Measurements from ENCODE around the gene HELZ. TPM values are rescaled to one million over a fixed set of nuclear protein-coding genes. Genes with fewer than 3 reads are reported as not detected.

Gene HELZ
- total and polyA plus RNA-seq, 2 of the 8 experiments (the other 6 are each of a cell fraction or from before 2014, with no cell fraction given): 10.0 to 48.7 TPM

- TF ChIP-seq CHD7 (IDR thresholded peaks at IDR 0.05; ENCODE audit: insufficient replicate concordance, low read length) (no peak), SIX5 (IDR thresholded peaks at IDR 0.05; ENCODE audit: low read depth, low read length) (no peak), KDM4A (IDR thresholded peaks at IDR 0.05; ENCODE audit: low read depth, low read length, severe bottlenecking) (no peak), POLR2A (IDR thresholded peaks at IDR 0.05; ENCODE audit: control extremely low read depth in 1 of 2, low read depth in 2 of 2, low read length in 2 of 2) (no peak), ATF3 (IDR thresholded peaks at IDR 0.05; ENCODE audit: insufficient read depth, low read depth, low read length) (no peak), EZH2 (IDR thresholded peaks at IDR 0.05; ENCODE audit: low read depth, low read length, severe bottlenecking) (no peak), SIRT6 (IDR thresholded peaks at IDR 0.05; ENCODE audit: low read length) (no peak), BCL11A (IDR thresholded peaks at IDR 0.05; ENCODE audit: low read depth in 2 of 2, low read length in 2 of 2) (no peak), USF2 (IDR thresholded peaks at IDR 0.05; ENCODE audit: low read length) (no peak), PHF8 (conservative IDR thresholded peaks at IDR 0.05; ENCODE audit: low read depth, low read length) (no peak), CHD1 (IDR thresholded peaks at IDR 0.05; ENCODE audit: low read depth, low read length) (no peak)
These were observed 201.7 kb downstream of the HELZ start (continued) for GRCh38 chr17:67043283-67043682.
